Panc1 (cell line): Measurements from ENCODE around the gene COPZ2. TPM values are rescaled to one million over a fixed set of nuclear protein-coding genes. Genes with fewer than 3 reads are reported as not detected.

ENCODE experiments used
- ATAC-seq: fragments of 200-7000 bp; cut with Tn5 transposase; 2 replicates; pipeline ENCODE4 v1.9.1; 2020; ENCODE audit warnings: mild to moderate bottlenecking, moderate library complexity
- BruUV-seq: library from RNA; stranded (reverse); fragments of 400-500 nt; replicated peaks from 2 replicates; lab custom pipeline; 2021; lab: Mats Ljungman, UMichigan
- CTCF ChIA-PET: fragments of 300-600 bp; sonication (Branson Sonifier 250); formaldehyde crosslinking; loops from one replicate; lab custom pipeline; 2022; ENCODE audit warnings: antibody characterized with exemption; lab: Charles Lee
- POLR2A ChIA-PET: fragments of 300-600 bp; sonication (Branson Sonifier 250); formaldehyde crosslinking; loops from one replicate; lab custom pipeline; 2022; ENCODE audit warnings: antibody characterized with exemption; lab: Charles Lee
- DNase-seq: peaks from one replicate; pipeline ENCODE4 v3.0.0-alpha.2; 2010; ENCODE audit warnings: low read depth, low spot score
- H3K27ac ChIP-seq: 2 replicates; pipeline ENCODE4 v1.5.1; 2011; ENCODE audit warnings: mild to moderate bottlenecking, low read length, inconsistent platforms
- H3K27me3 ChIP-seq: fragments of 200-500 bp; sonication (Bioruptor generic); 2 replicates; pipeline ENCODE4 v1.6.0; 2014; ENCODE audit warnings: low read length, inconsistent platforms; ENCODE audit not compliant: control insufficient read depth, insufficient read depth
- H3K36me3 ChIP-seq: fragments of 200-500 bp; sonication (Bioruptor generic); 2 replicates; pipeline ENCODE4 v1.5.1; 2014; ENCODE audit warnings: inconsistent platforms, mild to moderate bottlenecking, low read length, moderate library complexity; ENCODE audit not compliant: control insufficient read depth, insufficient read depth
- H3K4me1 ChIP-seq: 2 replicates; pipeline ENCODE4 v1.5.1; 2011; ENCODE audit warnings: inconsistent platforms, mild to moderate bottlenecking, low read length, moderate library complexity; ENCODE audit not compliant: control insufficient read depth, insufficient read depth
- H3K4me3 ChIP-seq, 2 experiments: 2 replicates each; pipeline ENCODE4 v1.5.1; 2011 to 2012; ENCODE audit warnings: low read depth in 2 of 2, low read length in 2 of 2, mild to moderate bottlenecking in 2 of 2, inconsistent platforms in 1 of 2, moderate library complexity in 1 of 2
- H3K9me3 ChIP-seq: fragments of 200-500 bp; sonication (Bioruptor generic); 2 replicates; pipeline ENCODE4 v1.5.1; 2014; ENCODE audit warnings: low read depth, mild to moderate bottlenecking, inconsistent platforms, low read length, moderate library complexity; ENCODE audit not compliant: control insufficient read depth, insufficient read depth
- CTCF ChIP-seq: fragments of 450-650 bp; IDR thresholded peaks from 2 replicates; pipeline ENCODE4 v1.5.1; 2017; ENCODE audit warnings: mild to moderate bottlenecking
- POLR2AphosphoS5 ChIP-seq: IDR thresholded peaks from 2 replicates; pipeline ENCODE4 v1.6.1; 2012; ENCODE audit warnings: mild to moderate bottlenecking, low read depth, low read length, moderate library complexity
- REST ChIP-seq, 2 experiments: IDR thresholded peaks; 2 replicates each; pipeline ENCODE4 v1.6.1; 2011 to 2012; ENCODE audit warnings: low read depth in 2 of 2, control low read depth in 1 of 2, low read length in 1 of 2, mild to moderate bottlenecking in 1 of 2, moderate library complexity in 1 of 2; ENCODE audit not compliant: insufficient read depth in 1 of 2
- SIN3A ChIP-seq: IDR thresholded peaks from 2 replicates; pipeline ENCODE4 v1.6.1; 2012; ENCODE audit warnings: low read depth, mild to moderate bottlenecking, low read length, moderate library complexity, borderline replicate concordance; ENCODE audit not compliant: insufficient read depth
- TCF7L2 ChIP-seq: IDR thresholded peaks from 2 replicates; pipeline ENCODE4 v1.6.1; 2011; ENCODE audit warnings: mild to moderate bottlenecking, low read depth, low read length, inconsistent platforms
- in situ Hi-C: cut with HindIII; loops from 2 replicates; pipeline ENCODE4 v1.10.0; 2016; ENCODE audit warnings: low sequenced_read_pairs, low pct_unique_long_range_greater_than_20kb
- intact Hi-C: fragments of 100-400 bp; cut with micrococcal nuclease; formaldehyde crosslinking; loops from one replicate; pipeline ENCODE4 v1.10.0; 2022; ENCODE audit not compliant: unreplicated experiment
- total RNA-seq: library from RNA; stranded (reverse); gene quantifications from one replicate; pipeline ENCODE4 v1.2.1, GENCODE V29; 2021; ENCODE audit not compliant: unreplicated experiment

COPZ2 gene
- total RNA-seq, 1 experiment from 2014 or later: 5.4 TPM

GRCh38 chr17:47981462-47981861 lies 56.1 kb downstream of the COPZ2 start:
- no peaks in the 10 kb centered on the region for H3K9me3 ChIP-seq
- peaks cover 4% of the 10 kb centered on the region; the same call in 1 of the 2 replicates for H3K36me3 ChIP-seq
- no peak overlapping the region for H3K4me3 ChIP-seq
- ChIA-PET CTCF (interaction anchor here (1.2 kb wide), 1 partner anchor 86 kb away, joined by 3 read pairs; no protein-coding TSS in a partner anchor), POLR2A (interaction anchor here (0.7 kb wide), 1 partner anchor 1170 kb away, joined by 3 read pairs; no protein-coding TSS in a partner anchor)
- no TSS peak for BruUV-seq
- DNase-seq (no peak), ATAC-seq (no peak)
- no peak for TF ChIP-seq REST (IDR thresholded peaks at IDR 0.05; ENCODE audit: insufficient read depth in 1 of 2, low read depth in 2 of 2, low read length in 1 of 2)
- no peak for TF ChIP-seq SIN3A
- TF ChIP-seq POLR2AphosphoS5: no peak
- H3K4me1 ChIP-seq: no peaks in the 10 kb centered on the region
- intact Hi-C loops (no loop called here), in situ Hi-C loops (no loop called here)
- H3K27ac ChIP-seq: no peak overlapping the region
- H3K27me3 ChIP-seq: no peaks in the 10 kb centered on the region

GRCh38 chr17:47980541-47980940 lies 57.1 kb downstream of the COPZ2 start:
- TF ChIP-seq POLR2AphosphoS5 (no peak), REST (IDR thresholded peaks at IDR 0.05; ENCODE audit: insufficient read depth in 1 of 2, low read depth in 2 of 2, low read length in 1 of 2) (no peak), TCF7L2 (no peak), CTCF (no peak), SIN3A (no peak)
- CTCF ChIA-PET: no interaction called here
- peaks cover 4% of the 10 kb centered on the region; the same call in 1 of the 2 replicates for H3K36me3 ChIP-seq
- no peaks in the 10 kb centered on the region for H3K4me1 ChIP-seq
- POLR2A ChIA-PET: interaction anchor here (0.7 kb wide), 1 partner anchor 21 kb away, joined by 3 read pairs; no protein-coding TSS in a partner anchor
- no peak overlapping the region for H3K27ac ChIP-seq
- DNase-seq (no peak), ATAC-seq (no peak)
- H3K27me3 ChIP-seq: no peaks in the 10 kb centered on the region
- no peak overlapping the region for H3K4me3 ChIP-seq
- BruUV-seq: no TSS peak
- intact Hi-C loops (no loop called here), in situ Hi-C loops (no loop called here)
- H3K9me3 ChIP-seq: no peaks in the 10 kb centered on the region
